ENCODE results near the gene SPZ1.
"Not testable (repeated sequence)": the region's sequence is repeated elsewhere in the genome, so short reads cannot be mapped to it uniquely, and the experiment has no call there.

Gene SPZ1

GRCh38 chr5:80341016-80341775 is 21.4 kb downstream of the SPZ1 start:
- peak; percentile 32 to 36 for DNase-seq

GRCh38 chr5:80343067-80343466 is 23.3 kb downstream of the SPZ1 start:
- no peak for DNase-seq

GRCh38 chr5:80346055-80346454 is 26.3 kb downstream of the SPZ1 start:
- DNase-seq = peak; percentile 25 to 27

DNA sequence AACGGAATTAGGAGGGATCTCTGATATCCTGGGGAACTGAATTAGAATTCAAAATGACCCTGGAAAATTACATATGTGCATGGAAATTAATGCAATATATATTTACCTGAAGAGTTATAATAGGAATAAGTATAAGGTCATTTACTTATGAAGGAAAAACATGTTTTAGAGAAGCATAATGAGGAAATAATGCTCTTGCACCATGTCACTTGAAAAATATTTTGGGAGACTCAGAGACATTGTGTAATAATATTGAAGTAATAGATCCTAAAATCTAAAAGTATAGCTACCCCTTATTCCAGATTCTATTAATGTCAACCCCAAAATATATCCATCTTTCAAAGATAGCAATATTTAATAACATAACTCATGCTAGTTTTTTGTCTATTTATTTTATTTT is 28.4 kb downstream of the SPZ1 start:
- peak; percentile 67 to 82 for DNase-seq

DNA sequence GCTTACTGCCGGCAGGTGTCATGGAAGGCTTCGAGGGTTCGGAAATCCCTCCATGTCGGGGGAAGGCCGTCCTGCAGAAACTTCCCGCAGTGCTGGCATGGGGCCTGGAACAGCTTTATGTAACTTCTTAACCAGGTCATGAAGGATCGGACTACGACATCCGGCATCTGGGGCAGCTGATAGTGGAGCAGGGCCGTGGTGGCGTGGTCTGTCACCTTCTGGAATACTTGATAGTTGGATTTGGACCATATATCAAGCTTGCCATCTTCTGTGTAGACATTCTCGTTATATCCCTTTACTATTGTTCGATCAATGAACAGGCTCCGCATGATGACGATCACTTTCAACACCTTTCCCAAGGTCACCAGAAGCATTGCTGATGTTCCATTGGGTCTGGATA is 31.2 kb downstream of the SPZ1 start:
- not testable (repeated sequence) for DNase-seq

GRCh38 chr5:80355686-80356085 is 35.9 kb downstream of the SPZ1 start:
- DNase-seq = peak; percentile 74 to 75

GRCh38 chr5:80357671-80358070 is 37.9 kb downstream of the SPZ1 start:
- peak; percentile 12 to 29 for DNase-seq

GRCh38 chr5:80360914-80361444 is 41.2 kb downstream of the SPZ1 start:
- DNase-seq = no peak

DNA sequence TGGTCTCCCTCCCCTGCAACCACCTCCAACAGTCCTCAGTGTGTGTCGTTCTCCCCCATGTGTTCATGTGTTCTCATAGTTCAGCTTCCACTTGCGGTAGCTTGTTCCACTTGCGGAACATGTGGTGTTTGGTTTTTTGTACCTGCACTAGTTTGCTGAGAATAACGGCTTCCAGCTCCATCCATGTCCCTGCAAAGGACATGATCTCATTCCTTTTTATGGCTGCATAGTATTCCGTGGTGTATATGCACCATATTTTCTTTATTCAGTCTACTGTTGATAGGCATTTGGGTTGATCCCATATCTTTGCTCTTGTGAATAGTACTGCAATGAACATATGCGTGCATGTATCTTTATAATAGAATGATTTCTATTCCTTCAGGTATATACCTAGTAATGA is 45.1 kb downstream of the SPZ1 start:
- DNase-seq = no peak

DNA sequence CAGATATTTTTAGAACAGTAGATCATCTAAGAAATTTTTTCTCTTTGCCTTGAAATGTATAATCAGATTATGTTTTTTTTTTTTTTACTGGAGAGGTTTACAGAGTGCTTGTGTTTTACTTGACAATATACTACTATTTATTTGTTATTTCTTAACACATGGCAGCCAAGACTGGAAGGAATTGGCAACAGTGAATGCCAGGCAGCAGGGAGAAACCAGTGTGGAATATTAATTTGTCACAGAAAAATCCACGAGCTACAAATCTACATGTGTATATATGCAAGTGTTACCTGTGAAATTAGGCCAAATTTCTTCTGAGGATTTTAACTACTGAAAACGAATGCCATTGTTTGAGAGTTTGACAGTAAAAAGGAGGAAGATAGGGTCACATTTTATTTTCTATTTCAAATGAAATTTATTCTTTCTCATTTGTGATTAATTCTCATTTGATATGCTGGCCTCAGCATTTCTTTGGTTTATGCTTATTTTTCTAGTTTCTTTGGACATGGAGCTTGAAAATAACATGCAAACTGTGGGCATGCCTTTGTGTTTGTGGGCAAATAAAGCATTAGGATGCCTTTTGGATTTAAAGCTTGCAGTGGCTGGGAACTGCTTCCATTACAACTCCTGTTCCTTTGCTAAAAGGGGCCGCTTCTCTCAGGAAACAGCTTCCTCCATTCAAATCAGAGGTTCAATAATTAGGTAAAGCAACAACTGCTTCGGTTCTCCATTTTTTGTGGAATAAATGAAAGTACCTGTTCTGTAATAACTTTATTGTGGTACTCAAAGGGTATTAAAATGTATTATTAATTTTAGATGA is 49.1 kb downstream of the SPZ1 start:
- no peak for DNase-seq

GRCh38 chr5:80369521-80369920 is 49.7 kb downstream of the SPZ1 start:
- no peak for DNase-seq

GRCh38 chr5:80370390-80370789 is 50.6 kb downstream of the SPZ1 start:
- DNase-seq = peak in 1 of 2 donors; percentile 36

All from inflammatory macrophage treated with lipopolysaccharide for 1 hour (primary cell).